ENCODE data around the gene XYLT1.

XYLT1 gene

GRCh38 chr16:17131351-17131750, 339.4 kb downstream of the XYLT1 start:
- H3K9me3 ChIP-seq (ENCODE audit: low read depth, low read length), result no peaks in the 10 kb centered on the region
- no peak overlapping the region for H3K27ac ChIP-seq
- H3K36me3 ChIP-seq (ENCODE audit: insufficient read depth, low read length), result no peaks in the 10 kb centered on the region
- H3K9ac ChIP-seq (ENCODE audit: insufficient read length), result no peak overlapping the region
- no peak overlapping the region for H3K4me3 ChIP-seq
- DNase-seq (ENCODE audit: low read depth, low spot score), result no peak
- no peak for TF ChIP-seq EZH2 (IDR thresholded peaks at IDR 0.05)
- TF ChIP-seq POLR2AphosphoS5 (IDR thresholded peaks at IDR 0.05; ENCODE audit: borderline replicate concordance, low read depth, low read length), result no peak
- no peak for TF ChIP-seq FOXP2 (optimal IDR thresholded peaks at IDR 0.05; ENCODE audit: control extremely low read depth, extremely low read length, insufficient read depth)

- no peaks in the 10 kb centered on the region for H3K9me3 ChIP-seq (ENCODE audit: low read depth, low read length)
- H3K9ac ChIP-seq (ENCODE audit: insufficient read length), result no peak overlapping the region
- no peak for TF ChIP-seq EZH2 (IDR thresholded peaks at IDR 0.05)
- TF ChIP-seq POLR2AphosphoS5 (IDR thresholded peaks at IDR 0.05; ENCODE audit: borderline replicate concordance, low read depth, low read length), result no peak
- no peak for TF ChIP-seq FOXP2 (optimal IDR thresholded peaks at IDR 0.05; ENCODE audit: control extremely low read depth, extremely low read length, insufficient read depth)
- no peak overlapping the region for H3K27ac ChIP-seq
- no peaks in the 10 kb centered on the region for H3K36me3 ChIP-seq (ENCODE audit: insufficient read depth, low read length)
- no peak overlapping the region for H3K4me3 ChIP-seq
- DNase-seq (ENCODE audit: low read depth, low spot score), result no peak
Measured at GRCh38 chr16:17130733-17131132, 340.0 kb downstream of the XYLT1 start.

GRCh38 chr16:17129971-17130370, 340.8 kb downstream of the XYLT1 start:
- no peak overlapping the region for H3K4me3 ChIP-seq
- DNase-seq (ENCODE audit: low read depth, low spot score), result no peak
- H3K27ac ChIP-seq, result no peak overlapping the region
- H3K9me3 ChIP-seq (ENCODE audit: low read depth, low read length), result no peaks in the 10 kb centered on the region
- no peak overlapping the region for H3K9ac ChIP-seq (ENCODE audit: insufficient read length)
- TF ChIP-seq POLR2AphosphoS5 (IDR thresholded peaks at IDR 0.05; ENCODE audit: borderline replicate concordance, low read depth, low read length) (no peak), FOXP2 (optimal IDR thresholded peaks at IDR 0.05; ENCODE audit: control extremely low read depth, extremely low read length, insufficient read depth) (no peak), EZH2 (IDR thresholded peaks at IDR 0.05) (no peak)
- no peaks in the 10 kb centered on the region for H3K36me3 ChIP-seq (ENCODE audit: insufficient read depth, low read length)

GRCh38 chr16:17128791-17129190, 342.0 kb downstream of the XYLT1 start:
- no peak for DNase-seq (ENCODE audit: low read depth, low spot score)
- no peak overlapping the region for H3K4me3 ChIP-seq
- H3K27ac ChIP-seq, result no peak overlapping the region
- no peak for TF ChIP-seq FOXP2 (optimal IDR thresholded peaks at IDR 0.05; ENCODE audit: control extremely low read depth, extremely low read length, insufficient read depth)
- TF ChIP-seq POLR2AphosphoS5 (IDR thresholded peaks at IDR 0.05; ENCODE audit: borderline replicate concordance, low read depth, low read length), result no peak
- no peak for TF ChIP-seq EZH2 (IDR thresholded peaks at IDR 0.05)
- no peaks in the 10 kb centered on the region for H3K36me3 ChIP-seq (ENCODE audit: insufficient read depth, low read length)
- H3K9me3 ChIP-seq (ENCODE audit: low read depth, low read length), result no peaks in the 10 kb centered on the region
- H3K9ac ChIP-seq (ENCODE audit: insufficient read length), result no peak overlapping the region

- TF ChIP-seq EZH2 (IDR thresholded peaks at IDR 0.05) (no peak), POLR2AphosphoS5 (IDR thresholded peaks at IDR 0.05; ENCODE audit: borderline replicate concordance, low read depth, low read length) (no peak), FOXP2 (optimal IDR thresholded peaks at IDR 0.05; ENCODE audit: control extremely low read depth, extremely low read length, insufficient read depth) (no peak)
- Histone ChIP-seq H3K9ac (ENCODE audit: insufficient read length) (no peak overlapping the region), H3K27ac (no peak overlapping the region), H3K36me3 (ENCODE audit: insufficient read depth, low read length) (no peaks in the 10 kb centered on the region), H3K9me3 (ENCODE audit: low read depth, low read length) (no peaks in the 10 kb centered on the region), H3K4me3 (no peak overlapping the region)
- no peak for DNase-seq (ENCODE audit: low read depth, low spot score)
Measured at GRCh38 chr16:17126156-17126555, 344.6 kb downstream of the XYLT1 start.

GRCh38 chr16:17125671-17126070, 345.1 kb downstream of the XYLT1 start:
- no peak overlapping the region for H3K27ac ChIP-seq
- no peaks in the 10 kb centered on the region for H3K36me3 ChIP-seq (ENCODE audit: insufficient read depth, low read length)
- TF ChIP-seq POLR2AphosphoS5 (IDR thresholded peaks at IDR 0.05; ENCODE audit: borderline replicate concordance, low read depth, low read length), result no peak
- TF ChIP-seq EZH2 (IDR thresholded peaks at IDR 0.05), result no peak
- no peak for TF ChIP-seq FOXP2 (optimal IDR thresholded peaks at IDR 0.05; ENCODE audit: control extremely low read depth, extremely low read length, insufficient read depth)
- H3K9ac ChIP-seq (ENCODE audit: insufficient read length), result no peak overlapping the region
- no peak overlapping the region for H3K4me3 ChIP-seq
- H3K9me3 ChIP-seq (ENCODE audit: low read depth, low read length), result no peaks in the 10 kb centered on the region
- DNase-seq (ENCODE audit: low read depth, low spot score), result no peak

- no peak for DNase-seq (ENCODE audit: low read depth, low spot score)
- no peak overlapping the region for H3K9ac ChIP-seq (ENCODE audit: insufficient read length)
- H3K4me3 ChIP-seq, result no peak overlapping the region
- no peaks in the 10 kb centered on the region for H3K36me3 ChIP-seq (ENCODE audit: insufficient read depth, low read length)
- no peak overlapping the region for H3K27ac ChIP-seq
- no peaks in the 10 kb centered on the region for H3K9me3 ChIP-seq (ENCODE audit: low read depth, low read length)
- TF ChIP-seq POLR2AphosphoS5 (IDR thresholded peaks at IDR 0.05; ENCODE audit: borderline replicate concordance, low read depth, low read length), result no peak
- TF ChIP-seq FOXP2 (optimal IDR thresholded peaks at IDR 0.05; ENCODE audit: control extremely low read depth, extremely low read length, insufficient read depth), result no peak
- no peak for TF ChIP-seq EZH2 (IDR thresholded peaks at IDR 0.05)
Measured at GRCh38 chr16:17117906-17118577, 352.7 kb downstream of the XYLT1 start.

- Histone ChIP-seq H3K36me3 (ENCODE audit: insufficient read depth, low read length) (no peaks in the 10 kb centered on the region), H3K9me3 (ENCODE audit: low read depth, low read length) (no peaks in the 10 kb centered on the region), H3K9ac (ENCODE audit: insufficient read length) (no peak overlapping the region), H3K27ac (no peak overlapping the region), H3K4me3 (no peak overlapping the region)
- no peak for DNase-seq (ENCODE audit: low read depth, low spot score)
- TF ChIP-seq FOXP2 (optimal IDR thresholded peaks at IDR 0.05; ENCODE audit: control extremely low read depth, extremely low read length, insufficient read depth), result no peak
- no peak for TF ChIP-seq EZH2 (IDR thresholded peaks at IDR 0.05)
- no peak for TF ChIP-seq POLR2AphosphoS5 (IDR thresholded peaks at IDR 0.05; ENCODE audit: borderline replicate concordance, low read depth, low read length)
Measured at GRCh38 chr16:17116595-17117322, 354.0 kb downstream of the XYLT1 start.

All from SK-N-MC (cell line).